Neural progenitor cell (in vitro differentiated cells): ENCODE measurements around the gene CACNB1. TPM values are rescaled to one million over a fixed set of nuclear protein-coding genes. Genes with fewer than 3 reads are reported as not detected.
A peak's percentile ranks its signal among the peaks of the same experiment; 100 is the strongest.
"Not testable (repeated sequence)": the region's sequence is repeated elsewhere in the genome, so short reads cannot be mapped to it uniquely, and the experiment has no call there.

Experiments used
- DNase-seq: peaks from one replicate; pipeline ENCODE4 v3.0.0-alpha.2; 2016; ENCODE audit warnings: low spot score
- H2AFZ ChIP-seq: fragments of 200-600 bp; sonication (generic); replicated peaks from 2 replicates; pipeline ENCODE4 v1.6.1; 2016; ENCODE audit warnings: antibody characterized with exemption
- H3F3A ChIP-seq: fragments of 200-600 bp; sonication (generic); 2 replicates; pipeline ENCODE4 v1.6.1; 2016; ENCODE audit warnings: antibody characterized with exemption, low read depth
- H3K27ac ChIP-seq: fragments of 200-600 bp; sonication (generic); 2 replicates; pipeline ENCODE4 v1.5.1; 2016; ENCODE audit warnings: mild to moderate bottlenecking
- H3K27me3 ChIP-seq: fragments of 200-600 bp; sonication (generic); 2 replicates; pipeline ENCODE4 v1.6.1; 2016; ENCODE audit warnings: mild to moderate bottlenecking, moderate library complexity
- H3K36me3 ChIP-seq: fragments of 200-600 bp; sonication (generic); 2 replicates; pipeline ENCODE4 v1.5.1; 2016
- H3K4me1 ChIP-seq: fragments of 200-600 bp; sonication (generic); 2 replicates; pipeline ENCODE4 v1.6.1; 2016; ENCODE audit warnings: mixed run types
- H3K4me2 ChIP-seq: fragments of 200-600 bp; sonication (generic); 2 replicates; pipeline ENCODE4 v1.6.1; 2016
- H3K4me3 ChIP-seq: fragments of 200-600 bp; sonication (generic); 2 replicates; pipeline ENCODE4 v1.5.1; 2016
- H3K79me2 ChIP-seq: fragments of 200-600 bp; sonication (generic); 2 replicates; pipeline ENCODE4 v1.6.1; 2016; ENCODE audit warnings: low read depth
- H3K9ac ChIP-seq: fragments of 200-600 bp; sonication (generic); 2 replicates; pipeline ENCODE4 v1.6.1; 2016
- H3K9me3 ChIP-seq: fragments of 200-600 bp; sonication (generic); 2 replicates; pipeline ENCODE4 v1.5.1; 2016; ENCODE audit warnings: low read depth
- H4K20me1 ChIP-seq: fragments of 200-600 bp; sonication (generic); 2 replicates; pipeline ENCODE4 v1.6.1; 2016; ENCODE audit warnings: low read depth
- H3K27ac Mint-ChIP-seq: 3 replicates; pipeline ENCODE4 v1.8.0; 2021; ENCODE audit warnings: mixed read lengths
- H3K27me3 Mint-ChIP-seq: 2 replicates; pipeline ENCODE4 v1.8.0; 2022; ENCODE audit warnings: low read depth, mild to moderate bottlenecking, inconsistent platforms, moderate library complexity, mixed read lengths; ENCODE audit not compliant: insufficient read depth
- H3K36me3 Mint-ChIP-seq: 3 replicates; pipeline ENCODE4 v1.8.0; 2021; ENCODE audit warnings: mixed read lengths
- H3K4me1 Mint-ChIP-seq: 3 replicates; pipeline ENCODE4 v1.8.0; 2021; ENCODE audit warnings: mixed read lengths
- H3K4me3 Mint-ChIP-seq: 3 replicates; pipeline ENCODE4 v1.8.0; 2021; ENCODE audit warnings: mild to moderate bottlenecking, moderate library complexity, mixed read lengths
- H3K9me3 Mint-ChIP-seq: 3 replicates; pipeline ENCODE4 v1.8.0; 2020; ENCODE audit warnings: mixed read lengths
- EZH2 ChIP-seq: fragments of 200-600 bp; sonication (generic); IDR thresholded peaks from 2 replicates; pipeline ENCODE4 v1.6.1; 2017; ENCODE audit warnings: antibody characterized with exemption, mild to moderate bottlenecking, moderate library complexity
- EZH2phosphoT487 ChIP-seq: fragments of 200-600 bp; sonication (generic); IDR thresholded peaks from 2 replicates; pipeline ENCODE4 v1.6.1; 2017; ENCODE audit warnings: antibody characterized with exemption
- total RNA-seq: library from RNA; depleted of rRNA; stranded (reverse); fragments of >200 nt; gene quantifications from 2 replicates; pipeline ENCODE4 v1.2.3, GENCODE V29; 2015; ENCODE audit warnings: low replicate concordance
- TF ChIP-seq, protein P1 (sequence below): fragments of 200-600 bp; sonication (generic); IDR thresholded peaks from 2 replicates; pipeline ENCODE4 v1.5.1; 2017; ENCODE audit warnings: antibody characterized with exemption, mild to moderate bottlenecking

Gene CACNB1
- total RNA-seq, 1 donor from 2014 or later = 6.3 TPM

DNA sequence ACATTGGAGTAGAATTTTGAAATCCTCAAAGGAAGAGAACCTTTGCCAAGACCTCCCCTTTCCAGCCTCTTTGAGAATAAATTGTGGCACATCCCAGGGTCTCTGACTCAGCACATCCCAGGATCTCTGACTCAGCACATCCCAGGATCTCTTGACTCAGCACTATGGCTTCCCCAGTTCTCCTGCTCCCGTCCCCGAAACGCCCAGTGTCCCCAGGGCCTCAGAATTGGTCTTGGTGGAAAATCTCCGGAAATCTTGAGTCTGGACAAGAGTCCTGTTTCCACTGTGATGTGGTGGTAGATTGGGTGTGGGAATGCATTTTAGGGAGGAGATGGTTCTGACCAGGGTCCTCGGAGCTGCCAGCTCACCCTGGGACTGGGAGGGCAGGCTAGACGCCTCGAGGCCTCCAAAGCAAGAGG is 65.3 kb downstream of the CACNB1 start:
- Mint-ChIP-seq H3K9me3 (no peaks in the 10 kb centered on the region), H3K4me1 (no peaks in the 10 kb centered on the region), H3K36me3 (no peaks in the 10 kb centered on the region), H3K27ac (no peak overlapping the region), H3K27me3 (peaks cover 4% of the 10 kb centered on the region), H3K4me3 (no peak overlapping the region)
- peak; percentile 41 for DNase-seq
- Histone ChIP-seq H2AFZ (no peak overlapping the region), H4K20me1 (no peaks in the 10 kb centered on the region), H3K27me3 (no peaks in the 10 kb centered on the region), H3K9me3 (no peaks in the 10 kb centered on the region), H3K4me2 (no peak overlapping the region), H3K36me3 (no peaks in the 10 kb centered on the region), H3K79me2 (no peaks in the 10 kb centered on the region), H3K9ac (no peak overlapping the region), H3F3A (no peaks in the 10 kb centered on the region), H3K4me1 (no peaks in the 10 kb centered on the region), H3K27ac (no peak overlapping the region), H3K4me3 (no peak overlapping the region)
- no peak for TF ChIP-seq EZH2phosphoT487
- TF ChIP-seq, protein P1, sequence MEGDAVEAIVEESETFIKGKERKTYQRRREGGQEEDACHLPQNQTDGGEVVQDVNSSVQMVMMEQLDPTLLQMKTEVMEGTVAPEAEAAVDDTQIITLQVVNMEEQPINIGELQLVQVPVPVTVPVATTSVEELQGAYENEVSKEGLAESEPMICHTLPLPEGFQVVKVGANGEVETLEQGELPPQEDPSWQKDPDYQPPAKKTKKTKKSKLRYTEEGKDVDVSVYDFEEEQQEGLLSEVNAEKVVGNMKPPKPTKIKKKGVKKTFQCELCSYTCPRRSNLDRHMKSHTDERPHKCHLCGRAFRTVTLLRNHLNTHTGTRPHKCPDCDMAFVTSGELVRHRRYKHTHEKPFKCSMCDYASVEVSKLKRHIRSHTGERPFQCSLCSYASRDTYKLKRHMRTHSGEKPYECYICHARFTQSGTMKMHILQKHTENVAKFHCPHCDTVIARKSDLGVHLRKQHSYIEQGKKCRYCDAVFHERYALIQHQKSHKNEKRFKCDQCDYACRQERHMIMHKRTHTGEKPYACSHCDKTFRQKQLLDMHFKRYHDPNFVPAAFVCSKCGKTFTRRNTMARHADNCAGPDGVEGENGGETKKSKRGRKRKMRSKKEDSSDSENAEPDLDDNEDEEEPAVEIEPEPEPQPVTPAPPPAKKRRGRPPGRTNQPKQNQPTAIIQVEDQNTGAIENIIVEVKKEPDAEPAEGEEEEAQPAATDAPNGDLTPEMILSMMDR = no peak
- TF ChIP-seq EZH2 = no peak

DNA sequence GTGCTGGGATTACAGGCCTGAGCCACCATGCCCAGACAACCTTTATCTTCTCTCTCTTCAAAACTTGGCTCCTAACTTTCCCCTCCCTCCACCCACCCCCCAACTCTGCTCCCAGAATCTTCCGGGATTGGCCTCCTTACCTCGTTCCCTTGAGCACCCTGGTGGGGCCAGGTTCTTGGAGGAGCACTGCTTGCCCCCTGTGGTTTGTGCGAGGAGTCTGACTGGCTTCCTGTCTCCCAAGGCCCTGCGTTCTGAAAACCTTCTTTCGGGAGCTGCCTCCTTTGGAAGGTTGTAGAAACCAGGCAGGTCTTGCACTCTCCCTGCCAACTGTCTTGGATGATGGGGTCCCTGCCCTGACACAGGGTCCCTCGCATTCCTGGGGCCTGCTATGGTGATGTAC is 65.9 kb downstream of the CACNB1 start:
- H3F3A ChIP-seq = no peaks in the 10 kb centered on the region
- no peak overlapping the region for H3K9ac ChIP-seq
- H3K27me3 ChIP-seq = no peaks in the 10 kb centered on the region
- no peak overlapping the region for H3K4me3 Mint-ChIP-seq
- H4K20me1 ChIP-seq = no peaks in the 10 kb centered on the region
- H3K4me1 ChIP-seq = no peaks in the 10 kb centered on the region
- H3K4me2 ChIP-seq = no peak overlapping the region
- no peaks in the 10 kb centered on the region for H3K9me3 ChIP-seq
- no peaks in the 10 kb centered on the region for H3K79me2 ChIP-seq
- no peak for DNase-seq
- H3K4me1 Mint-ChIP-seq = no peaks in the 10 kb centered on the region
- H3K36me3 Mint-ChIP-seq = no peaks in the 10 kb centered on the region
- H2AFZ ChIP-seq = no peak overlapping the region
- no peak for TF ChIP-seq EZH2
- no peak for TF ChIP-seq EZH2phosphoT487
- TF ChIP-seq, protein P1 = no peak
- H3K27me3 Mint-ChIP-seq = peaks cover 4% of the 10 kb centered on the region
- H3K27ac Mint-ChIP-seq = no peak overlapping the region
- H3K27ac ChIP-seq = no peak overlapping the region
- no peaks in the 10 kb centered on the region for H3K36me3 ChIP-seq
- H3K9me3 Mint-ChIP-seq = no peaks in the 10 kb centered on the region
- H3K4me3 ChIP-seq = no peak overlapping the region

DNA sequence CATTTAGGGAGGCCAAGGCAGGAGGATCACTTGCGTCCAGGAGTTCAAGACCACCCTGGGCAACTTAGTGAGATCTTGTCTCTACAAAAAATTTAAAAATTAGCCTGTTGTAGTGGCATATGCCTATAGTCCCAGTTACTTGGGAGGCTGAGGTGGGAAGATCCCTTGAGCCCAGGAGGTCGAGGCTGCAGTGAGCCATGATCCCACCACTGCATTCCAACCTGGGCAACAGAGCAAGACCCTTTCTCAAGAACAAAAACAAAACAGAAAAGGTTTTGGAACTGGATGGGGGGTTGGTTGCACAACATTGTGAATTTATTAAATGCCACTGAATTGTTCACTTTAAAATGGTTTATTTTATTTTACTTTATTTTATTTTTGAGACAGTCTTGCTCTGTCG is 67.3 kb downstream of the CACNB1 start:
- no peak overlapping the region for H2AFZ ChIP-seq
- Mint-ChIP-seq H3K36me3 (no peaks in the 10 kb centered on the region), H3K9me3 (no peaks in the 10 kb centered on the region), H3K27me3 (peaks cover 4% of the 10 kb centered on the region), H3K4me1 (no peaks in the 10 kb centered on the region), H3K4me3 (no peak overlapping the region), H3K27ac (no peak overlapping the region)
- no peak for TF ChIP-seq EZH2phosphoT487
- TF ChIP-seq, protein P1 = no peak
- TF ChIP-seq EZH2 = no peak
- no peak overlapping the region for H3K4me3 ChIP-seq
- no peaks in the 10 kb centered on the region for H3K9me3 ChIP-seq
- no peak for DNase-seq
- no peaks in the 10 kb centered on the region for H3K27me3 ChIP-seq
- no peaks in the 10 kb centered on the region for H3F3A ChIP-seq
- no peak overlapping the region for H3K9ac ChIP-seq
- H3K36me3 ChIP-seq = no peaks in the 10 kb centered on the region
- H3K4me1 ChIP-seq = no peaks in the 10 kb centered on the region
- no peak overlapping the region for H3K27ac ChIP-seq
- H3K79me2 ChIP-seq = no peaks in the 10 kb centered on the region
- no peak overlapping the region for H3K4me2 ChIP-seq
- H4K20me1 ChIP-seq = no peaks in the 10 kb centered on the region

DNA sequence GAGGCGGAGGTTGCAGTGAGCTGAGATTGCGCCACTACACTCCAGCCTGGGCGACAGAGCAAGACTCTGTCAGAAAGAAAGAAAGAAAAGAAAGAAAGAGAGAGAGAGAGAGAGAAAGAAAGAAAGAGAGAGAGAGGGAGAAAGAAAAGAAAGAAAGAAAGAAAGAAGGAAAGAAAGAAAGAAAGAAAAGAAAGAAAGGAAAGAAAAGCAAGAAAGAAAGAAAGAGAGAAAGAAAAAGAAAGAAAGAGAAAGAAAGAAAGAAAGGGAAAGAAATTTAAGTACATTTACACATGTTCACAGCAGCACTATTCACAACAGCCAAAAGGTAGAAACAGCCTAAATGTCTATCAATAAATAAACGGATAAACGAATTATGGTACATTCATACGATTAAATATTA is 67.9 kb downstream of the CACNB1 start:
- H3K79me2 ChIP-seq, H3F3A ChIP-seq, H3K36me3 Mint-ChIP-seq, H3K27me3 ChIP-seq, H3K4me3 ChIP-seq, H4K20me1 ChIP-seq, DNase-seq, H2AFZ ChIP-seq, H3K9me3 ChIP-seq, H3K4me3 Mint-ChIP-seq, H3K4me1 ChIP-seq, H3K27ac ChIP-seq, H3K27me3 Mint-ChIP-seq, H3K9ac ChIP-seq, H3K4me2 ChIP-seq, H3K27ac Mint-ChIP-seq, H3K4me1 Mint-ChIP-seq, H3K36me3 ChIP-seq, H3K9me3 Mint-ChIP-seq: not testable (repeated sequence)
